Measurements from ENCODE around the gene NUTM2E. TPM values are rescaled to one million over a fixed set of nuclear protein-coding genes. Genes with fewer than 3 reads are reported as not detected.
"Not testable (repeated sequence)": the region's sequence is repeated elsewhere in the genome, so short reads cannot be mapped to it uniquely, and the experiment has no call there.

NUTM2E gene, protein sequence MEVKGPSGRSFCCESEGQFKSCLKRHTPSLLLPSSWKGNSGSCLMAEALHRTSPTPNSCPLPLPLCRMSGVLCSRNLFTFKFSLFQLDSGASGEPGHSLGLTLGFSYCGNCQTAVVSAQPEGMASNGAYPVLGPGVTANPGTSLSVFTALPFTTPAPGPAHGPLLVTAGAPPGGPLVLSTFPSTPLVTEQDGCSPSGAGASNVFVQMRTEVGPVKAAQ (N-terminal part only)
- 0.07 to 0.25 TPM (median 0.15 TPM) in 3 replicates for total RNA-seq (2021)
- percentile 5 among the genes with signal in this experiment for Bru-seq, nascent RNA
- long read RNA-seq, experiment 1 = 0 reads
- long read RNA-seq, experiment 2, partial matches to known transcripts = 1 of 1 reads
- long read RNA-seq, experiment 2, other reads (novel, unspliced or antisense) = 0 of 1 reads
- long read RNA-seq, experiment 3 = 0 reads

- peak; percentile 61 for DNase-seq (ENCODE audit: low spot score)
- H3K27ac Mint-ChIP-seq; POLR2A ChIA-PET; H3K27me3 Mint-ChIP-seq (ENCODE audit: low read depth); H3K36me3 Mint-ChIP-seq; H3K4me1 Mint-ChIP-seq; H3K9me3 Mint-ChIP-seq; CTCF ChIA-PET: not testable (repeated sequence)
- TF ChIP-seq, protein P1, sequence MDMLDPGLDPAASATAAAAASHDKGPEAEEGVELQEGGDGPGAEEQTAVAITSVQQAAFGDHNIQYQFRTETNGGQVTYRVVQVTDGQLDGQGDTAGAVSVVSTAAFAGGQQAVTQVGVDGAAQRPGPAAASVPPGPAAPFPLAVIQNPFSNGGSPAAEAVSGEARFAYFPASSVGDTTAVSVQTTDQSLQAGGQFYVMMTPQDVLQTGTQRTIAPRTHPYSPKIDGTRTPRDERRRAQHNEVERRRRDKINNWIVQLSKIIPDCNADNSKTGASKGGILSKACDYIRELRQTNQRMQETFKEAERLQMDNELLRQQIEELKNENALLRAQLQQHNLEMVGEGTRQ (CRISPR knock-in tag; IDR thresholded peaks at IDR 0.05) = peak; percentile 60
- TF ChIP-seq SP1 (CRISPR knock-in tag; conservative IDR thresholded peaks at IDR 0.05) = 0 out of 2 replicates have a peak, but pooled peaks have one; percentile 14
- TF ChIP-seq, protein P2, sequence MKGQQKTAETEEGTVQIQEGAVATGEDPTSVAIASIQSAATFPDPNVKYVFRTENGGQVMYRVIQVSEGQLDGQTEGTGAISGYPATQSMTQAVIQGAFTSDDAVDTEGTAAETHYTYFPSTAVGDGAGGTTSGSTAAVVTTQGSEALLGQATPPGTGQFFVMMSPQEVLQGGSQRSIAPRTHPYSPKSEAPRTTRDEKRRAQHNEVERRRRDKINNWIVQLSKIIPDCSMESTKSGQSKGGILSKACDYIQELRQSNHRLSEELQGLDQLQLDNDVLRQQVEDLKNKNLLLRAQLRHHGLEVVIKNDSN (CRISPR knock-in tag; IDR thresholded peaks at IDR 0.05) = peak; percentile 55; the same call in 1 of the 2 replicates
- peak within 1 kb of the TSS; percentile 85 for H3K4me3 Mint-ChIP-seq
- ATAC-seq = peak; percentile 91
Measured at GRCh38 chr10:79826496-79827215, at the start of gene NUTM2E. Gene NUTM2E, plus strand, starts transcription at chr10:79826739. Its CDS starts 15,002 bp downstream, at chr10:79841741.

DNA sequence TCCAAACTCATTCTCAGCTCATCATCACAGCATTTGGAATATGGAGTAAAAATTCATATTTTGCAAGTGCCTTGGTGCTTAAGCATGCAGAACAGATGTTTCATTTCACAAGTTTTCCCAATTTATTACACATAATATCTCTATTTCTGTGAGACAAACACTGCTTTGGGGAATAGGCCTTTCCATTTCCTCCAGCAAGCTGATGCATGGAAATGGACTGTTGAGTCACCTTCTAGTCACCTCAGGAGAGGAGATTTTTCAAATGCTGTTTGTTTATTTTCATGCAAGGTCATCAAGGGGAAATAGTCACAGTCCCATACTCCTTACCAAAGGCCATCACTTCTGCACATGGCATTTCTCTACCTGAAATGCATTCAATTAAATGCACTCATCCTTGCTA lies 48.5 kb upstream of the NUTM2E start:
- H3K27ac Mint-ChIP-seq; H3K4me3 Mint-ChIP-seq; ATAC-seq; H3K9me3 Mint-ChIP-seq; DNase-seq (ENCODE audit: low spot score); H3K36me3 Mint-ChIP-seq; POLR2A ChIA-PET; H3K27me3 Mint-ChIP-seq (ENCODE audit: low read depth); H3K4me1 Mint-ChIP-seq; CTCF ChIA-PET: not testable (repeated sequence)

DNA sequence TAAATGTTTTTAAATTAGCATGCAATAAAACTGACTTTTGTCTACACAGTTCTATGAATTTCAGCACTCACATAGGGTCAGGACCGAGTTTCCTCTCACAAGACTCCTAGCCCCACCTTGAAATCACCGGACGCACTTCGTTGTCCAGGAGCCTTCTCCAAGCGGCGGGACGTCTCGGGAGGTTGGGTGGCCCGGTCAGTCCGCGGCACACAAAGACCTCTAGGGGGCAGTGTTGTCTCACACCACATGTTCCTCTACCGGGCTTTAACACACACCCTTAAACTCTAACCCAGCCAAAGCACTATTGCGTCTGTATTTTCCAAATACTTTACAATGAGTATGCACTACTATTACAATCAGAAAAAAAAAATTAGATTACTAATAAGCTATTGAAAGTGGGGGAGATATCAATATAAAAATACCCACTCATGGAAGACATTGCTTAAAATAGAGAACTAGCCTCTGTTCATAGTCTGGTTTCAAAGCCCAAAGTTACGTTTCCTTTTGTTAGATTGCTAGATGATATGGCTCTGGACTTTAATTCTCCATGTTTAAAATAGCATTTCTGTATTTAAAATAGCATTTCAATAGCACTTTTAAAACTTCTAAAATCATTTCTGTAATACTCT lies 47.1 kb upstream of the NUTM2E start:
- H3K36me3 Mint-ChIP-seq; CTCF ChIA-PET; H3K27ac Mint-ChIP-seq; H3K4me1 Mint-ChIP-seq; H3K4me3 Mint-ChIP-seq; H3K27me3 Mint-ChIP-seq (ENCODE audit: low read depth); POLR2A ChIA-PET; H3K9me3 Mint-ChIP-seq: not testable (repeated sequence)
- DNase-seq (ENCODE audit: low spot score) (peak; percentile 82), ATAC-seq (peak; percentile 98)
- TF ChIP-seq, protein P3, sequence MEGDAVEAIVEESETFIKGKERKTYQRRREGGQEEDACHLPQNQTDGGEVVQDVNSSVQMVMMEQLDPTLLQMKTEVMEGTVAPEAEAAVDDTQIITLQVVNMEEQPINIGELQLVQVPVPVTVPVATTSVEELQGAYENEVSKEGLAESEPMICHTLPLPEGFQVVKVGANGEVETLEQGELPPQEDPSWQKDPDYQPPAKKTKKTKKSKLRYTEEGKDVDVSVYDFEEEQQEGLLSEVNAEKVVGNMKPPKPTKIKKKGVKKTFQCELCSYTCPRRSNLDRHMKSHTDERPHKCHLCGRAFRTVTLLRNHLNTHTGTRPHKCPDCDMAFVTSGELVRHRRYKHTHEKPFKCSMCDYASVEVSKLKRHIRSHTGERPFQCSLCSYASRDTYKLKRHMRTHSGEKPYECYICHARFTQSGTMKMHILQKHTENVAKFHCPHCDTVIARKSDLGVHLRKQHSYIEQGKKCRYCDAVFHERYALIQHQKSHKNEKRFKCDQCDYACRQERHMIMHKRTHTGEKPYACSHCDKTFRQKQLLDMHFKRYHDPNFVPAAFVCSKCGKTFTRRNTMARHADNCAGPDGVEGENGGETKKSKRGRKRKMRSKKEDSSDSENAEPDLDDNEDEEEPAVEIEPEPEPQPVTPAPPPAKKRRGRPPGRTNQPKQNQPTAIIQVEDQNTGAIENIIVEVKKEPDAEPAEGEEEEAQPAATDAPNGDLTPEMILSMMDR (IDR thresholded peaks at IDR 0.05) = peak; percentile 55

GRCh38 chr10:79779992-79780391 lies 46.5 kb upstream of the NUTM2E start:
- POLR2A ChIA-PET; H3K27me3 Mint-ChIP-seq (ENCODE audit: low read depth); H3K4me1 Mint-ChIP-seq; CTCF ChIA-PET; ATAC-seq; H3K36me3 Mint-ChIP-seq; H3K4me3 Mint-ChIP-seq; H3K27ac Mint-ChIP-seq; H3K9me3 Mint-ChIP-seq; DNase-seq (ENCODE audit: low spot score): not testable (repeated sequence)

GRCh38 chr10:79781584-79781983 lies 45.0 kb upstream of the NUTM2E start:
- H3K9me3 Mint-ChIP-seq; H3K27ac Mint-ChIP-seq; POLR2A ChIA-PET; H3K27me3 Mint-ChIP-seq (ENCODE audit: low read depth); ATAC-seq; DNase-seq (ENCODE audit: low spot score); H3K4me3 Mint-ChIP-seq; H3K36me3 Mint-ChIP-seq; CTCF ChIA-PET; H3K4me1 Mint-ChIP-seq: not testable (repeated sequence)

DNA sequence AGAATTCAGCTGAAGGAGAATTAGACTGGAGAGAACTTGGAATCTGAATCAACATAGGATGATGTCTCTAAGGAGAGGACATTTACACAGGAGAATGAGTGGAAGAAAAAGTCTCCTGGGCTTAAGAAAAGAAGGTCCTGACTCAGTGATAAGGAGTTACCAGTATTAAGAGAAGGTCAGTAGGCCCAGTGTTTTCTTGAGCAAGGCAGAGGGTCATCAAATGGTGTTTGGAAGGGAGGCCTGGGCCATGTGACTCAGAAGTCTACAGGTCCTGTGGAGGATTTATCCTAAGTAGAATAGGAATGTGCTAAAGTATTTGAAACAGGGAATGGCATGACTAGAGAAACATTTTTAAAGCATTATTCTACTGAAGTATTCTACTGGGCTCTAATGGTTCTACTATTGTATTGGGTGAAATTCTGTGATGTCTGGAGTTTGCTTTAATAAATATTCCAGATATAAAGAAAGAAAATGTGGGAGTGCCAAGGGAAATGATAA lies 39.0 kb upstream of the NUTM2E start:
- H3K9me3 Mint-ChIP-seq; POLR2A ChIA-PET; CTCF ChIA-PET; H3K27me3 Mint-ChIP-seq (ENCODE audit: low read depth); H3K4me1 Mint-ChIP-seq; H3K36me3 Mint-ChIP-seq; H3K4me3 Mint-ChIP-seq; H3K27ac Mint-ChIP-seq; DNase-seq (ENCODE audit: low spot score); ATAC-seq: not testable (repeated sequence)

DNA sequence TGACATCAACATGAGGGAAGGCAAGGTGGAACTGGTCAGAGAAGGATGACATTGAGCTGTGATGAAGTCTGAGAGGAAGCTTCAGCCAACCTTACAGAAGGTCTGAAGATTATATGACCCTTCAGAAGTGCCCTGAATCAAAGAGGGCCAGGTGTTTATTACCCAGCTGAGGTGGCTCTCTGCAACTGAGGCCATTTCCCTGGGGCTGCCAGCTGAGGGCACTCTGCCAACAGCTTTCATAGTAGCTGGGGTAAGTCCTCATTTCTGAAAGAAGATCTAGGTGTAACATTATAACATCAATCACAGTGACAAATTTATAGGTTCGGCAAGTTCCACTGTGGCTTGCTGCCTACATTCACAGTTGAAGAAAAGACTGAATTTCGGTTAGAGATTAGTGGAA lies 37.2 kb upstream of the NUTM2E start:
- H3K4me1 Mint-ChIP-seq; H3K4me3 Mint-ChIP-seq; H3K27ac Mint-ChIP-seq; H3K27me3 Mint-ChIP-seq (ENCODE audit: low read depth); H3K9me3 Mint-ChIP-seq; DNase-seq (ENCODE audit: low spot score); CTCF ChIA-PET; POLR2A ChIA-PET; H3K36me3 Mint-ChIP-seq: not testable (repeated sequence)
- peak; percentile 93 for ATAC-seq

GRCh38 chr10:79791906-79792517 lies 34.5 kb upstream of the NUTM2E start:
- DNase-seq (ENCODE audit: low spot score); H3K4me3 Mint-ChIP-seq; H3K36me3 Mint-ChIP-seq; CTCF ChIA-PET; H3K4me1 Mint-ChIP-seq; H3K9me3 Mint-ChIP-seq; ATAC-seq; H3K27me3 Mint-ChIP-seq (ENCODE audit: low read depth); POLR2A ChIA-PET: not testable (repeated sequence)
- H3K27ac Mint-ChIP-seq = peak overlapping the region; percentile 36; the same call in 1 of the 2 replicates

GRCh38 chr10:79799337-79799736 lies 27.2 kb upstream of the NUTM2E start:
- not testable (repeated sequence) for H3K9me3 Mint-ChIP-seq

More at GRCh38 chr10:79799337-79799736, 27.2 kb upstream of the NUTM2E start:
- POLR2A ChIA-PET; DNase-seq (ENCODE audit: low spot score); CTCF ChIA-PET; H3K4me3 Mint-ChIP-seq; H3K4me1 Mint-ChIP-seq; H3K27me3 Mint-ChIP-seq (ENCODE audit: low read depth); H3K36me3 Mint-ChIP-seq; H3K27ac Mint-ChIP-seq; ATAC-seq: not testable (repeated sequence)
